SK-N-SH (cell line): ENCODE data around the gene STIM1. TPM values are rescaled to one million over a fixed set of nuclear protein-coding genes. Genes with fewer than 3 reads are reported as not detected.

Source experiments
- CTCF ChIA-PET: fragments of 300-600, 350-600 bp; formaldehyde crosslinking; extraction: SDS; loops from one replicate; lab custom pipeline; 2021; lab: Yijun Ruan, JAX
- POLR2A ChIA-PET: fragments of 350-600 bp; sonication (Branson Sonifier 250); formaldehyde crosslinking; extraction: SDS; loops from one replicate; lab custom pipeline; 2020; ENCODE audit warnings: antibody characterized with exemption, inconsistent platforms; lab: Yijun Ruan, JAX
- DNase-seq: peaks from one replicate; pipeline ENCODE4 v3.0.0; 2012
- H2AFZ ChIP-seq: fragments of 200-600 bp; sonication (generic); 2 replicates; pipeline ENCODE4 v1.8.1; 2016; ENCODE audit warnings: antibody characterized with exemption, mild to moderate bottlenecking, low read depth
- H3F3A ChIP-seq: fragments of 200-600 bp; sonication (generic); replicated peaks from 2 replicates; pipeline ENCODE3; 2016; ENCODE audit warnings: antibody characterized with exemption, mild to moderate bottlenecking; ENCODE audit not compliant: insufficient read depth
- H3K27ac ChIP-seq, 2 experiments: fragments of 200-500 bp in 1 of 2; fragments of 200-600 bp in 1 of 2; sonication (Bioruptor generic) in 1 of 2; sonication (generic), shearing (Covaris generic) in 1 of 2; 2 replicates each; pipeline versions ENCODE4 v1.5.1 to v1.6.1; 2014 to 2016; ENCODE audit warnings: low read depth in 2 of 2, inconsistent platforms in 1 of 2, low read length in 1 of 2, mild to moderate bottlenecking in 1 of 2, mixed read lengths in 1 of 2
- H3K27me3 ChIP-seq: fragments of 200-600 bp; sonication (generic), shearing (Covaris generic); 2 replicates; pipeline ENCODE4 v1.6.1; 2016; ENCODE audit warnings: mixed run types; ENCODE audit not compliant: insufficient read depth
- H3K36me3 ChIP-seq, 2 experiments: fragments of 200-500 bp in 1 of 2; fragments of 200-600 bp in 1 of 2; sonication (Bioruptor generic) in 1 of 2; sonication (generic) in 1 of 2; replicated peaks in 1 of 2; 2 replicates each; pipeline versions ENCODE3 to v1.5.1; 2014 to 2016; ENCODE audit warnings: low read length in 1 of 2, mild to moderate bottlenecking in 1 of 2; ENCODE audit not compliant: insufficient read depth in 2 of 2, control insufficient read depth in 1 of 2
- H3K4me1 ChIP-seq, 2 experiments: fragments of 200-500 bp in 1 of 2; fragments of 200-600 bp in 1 of 2; sonication (Bioruptor generic) in 1 of 2; sonication (generic), shearing (Covaris generic) in 1 of 2; 2 replicates each; pipeline versions ENCODE4 v1.5.1 to v1.6.1; 2014 to 2016; ENCODE audit warnings: low read depth in 1 of 2, low read length in 1 of 2, mixed run types in 1 of 2; ENCODE audit not compliant: insufficient read depth in 2 of 2, control insufficient read depth in 1 of 2
- H3K4me2 ChIP-seq: fragments of 200-600 bp; sonication (generic), shearing (Covaris generic); 2 replicates; pipeline ENCODE4 v1.6.1; 2017; ENCODE audit warnings: mixed run types
- H3K4me3 ChIP-seq, 2 experiments: fragments of 200-500 bp in 1 of 2; fragments of 200-600 bp in 1 of 2; sonication (Bioruptor generic) in 1 of 2; sonication (generic), shearing (Covaris generic) in 1 of 2; 2 replicates each; pipeline versions ENCODE4 v1.5.1 to v1.8.1; 2014 to 2016; ENCODE audit warnings: low read depth in 2 of 2, inconsistent platforms in 1 of 2, low read length in 1 of 2, mild to moderate bottlenecking in 1 of 2, mixed read lengths in 1 of 2, moderate library complexity in 1 of 2
- H3K79me2 ChIP-seq: fragments of 200-600 bp; sonication (generic); 2 replicates; pipeline ENCODE4 v1.8.1; 2017; ENCODE audit warnings: mild to moderate bottlenecking; ENCODE audit not compliant: insufficient read depth
- H3K9ac ChIP-seq: fragments of 200-600 bp; sonication (generic); 2 replicates; pipeline ENCODE4 v1.6.1; 2017; ENCODE audit warnings: mixed run types
- H3K9me2 ChIP-seq: fragments of 200-600 bp; sonication (generic); 2 replicates; pipeline ENCODE4 v1.6.1; 2017; ENCODE audit warnings: mixed run types
- H3K9me3 ChIP-seq: fragments of 200-600 bp; sonication (generic); 2 replicates; pipeline ENCODE4 v1.6.1; 2017; ENCODE audit warnings: mixed run types, mild to moderate bottlenecking, moderate library complexity
- H4K20me1 ChIP-seq: fragments of 200-600 bp; sonication (generic); 2 replicates; pipeline ENCODE4 v1.6.1; 2017; ENCODE audit warnings: mild to moderate bottlenecking, mixed run types; ENCODE audit not compliant: insufficient read depth
- CHD2 ChIP-seq: fragments of 150-350 bp; IDR thresholded peaks from 2 replicates; pipeline ENCODE4 v1.6.1; 2018; ENCODE audit warnings: low read length; ENCODE audit not compliant: partially characterized antibody
- ELF1 ChIP-seq: IDR thresholded peaks from 2 replicates; pipeline ENCODE4 v1.4.0; 2012
- EP300 ChIP-seq, 2 experiments: IDR thresholded peaks; 2 replicates each; pipeline versions ENCODE4 v1.4.0 to v1.6.1; 2012; ENCODE audit warnings: borderline replicate concordance in 1 of 2, low read depth in 1 of 2, low read length in 1 of 2
- FOSL2 ChIP-seq: IDR thresholded peaks from 2 replicates; pipeline ENCODE4 v1.4.0; 2012; ENCODE audit warnings: low read depth, mild to moderate bottlenecking, moderate library complexity, borderline replicate concordance
- FOXM1 ChIP-seq: IDR thresholded peaks from 2 replicates; pipeline ENCODE4 v1.4.0; 2012; ENCODE audit warnings: low read depth, mild to moderate bottlenecking
- GABPA ChIP-seq: IDR thresholded peaks from 2 replicates; pipeline ENCODE4 v1.4.0; 2012; ENCODE audit warnings: low read depth, mild to moderate bottlenecking
- GATA2 ChIP-seq: sonication (generic); formaldehyde crosslinking; IDR thresholded peaks from 2 replicates; pipeline ENCODE4 v1.5.0; 2020; ENCODE audit warnings: mild to moderate bottlenecking, missing genetic modification reagents
- MEF2A ChIP-seq: IDR thresholded peaks from 2 replicates; pipeline ENCODE4 v1.4.0; 2012; ENCODE audit warnings: low read depth, borderline replicate concordance
- NFIC ChIP-seq: IDR thresholded peaks from 2 replicates; pipeline ENCODE4 v1.4.0; 2012; ENCODE audit warnings: borderline replicate concordance
- NRF1 ChIP-seq: IDR thresholded peaks from 2 replicates; pipeline ENCODE4 v1.6.1; 2012; ENCODE audit warnings: low read depth, mild to moderate bottlenecking, low read length
- POLR2AphosphoS5 ChIP-seq: IDR thresholded peaks from 2 replicates; pipeline ENCODE4 v1.6.1; 2012; ENCODE audit warnings: low read depth, low read length
- RCOR1 ChIP-seq: fragments of 150-350 bp; IDR thresholded peaks from 2 replicates; pipeline ENCODE4 v1.6.1; 2017; ENCODE audit warnings: antibody characterized with exemption, low read length
- SIN3A ChIP-seq: IDR thresholded peaks from 2 replicates; pipeline ENCODE4 v1.6.1; 2012; ENCODE audit warnings: low read depth, mild to moderate bottlenecking, low read length, moderate library complexity, borderline replicate concordance
- SMC3 ChIP-seq: IDR thresholded peaks from 2 replicates; pipeline ENCODE4 v1.6.1; 2012; ENCODE audit warnings: low read depth, low read length, improper control_type of control experiment
- TCF12 ChIP-seq: IDR thresholded peaks from 2 replicates; pipeline ENCODE4 v1.4.0; 2012
- WGBS: methylation state at CpG from one replicate; pipeline ENCODE4 v1.1.6; 2017; ENCODE audit warnings: low lambda C conversion rate; 5-methylcytosine and 5-hydroxymethylcytosine counted together
- polyA plus RNA-seq, 3 experiments: library from polyadenylated mRNA; depleted of rRNA; stranded (reverse); fragments of >200 nt; gene quantifications; 2 replicates each; pipeline ENCODE4 v1.2.3, GENCODE V29; 2012
- TF ChIP-seq, protein P1 (sequence below): IDR thresholded peaks from 2 replicates; pipeline ENCODE4 v1.4.0; 2012; ENCODE audit warnings: low read depth, borderline replicate concordance
- TF ChIP-seq, protein P2 (sequence below): fragments of 150-350 bp; IDR thresholded peaks from 2 replicates; pipeline ENCODE4 v1.6.1; 2016; ENCODE audit warnings: mild to moderate bottlenecking, low read depth, low read length
- TF ChIP-seq, protein P3 (sequence below): fragments of 150-350 bp; IDR thresholded peaks from 2 replicates; pipeline ENCODE4 v1.6.1; 2017; ENCODE audit warnings: antibody characterized with exemption, low read length, low read depth, borderline replicate concordance
- TF ChIP-seq, protein P4 (sequence below): IDR thresholded peaks from 2 replicates; pipeline ENCODE4 v1.4.0; 2012; ENCODE audit warnings: low read depth, borderline replicate concordance
- TF ChIP-seq, protein P5 (sequence below): IDR thresholded peaks from 2 replicates; pipeline ENCODE4 v1.4.0; 2012; ENCODE audit warnings: low read depth

Gene STIM1
- polyA plus RNA-seq, 1 of the 3 experiments (the other 2 are of a cell fraction): 29.5 TPM

DNA sequence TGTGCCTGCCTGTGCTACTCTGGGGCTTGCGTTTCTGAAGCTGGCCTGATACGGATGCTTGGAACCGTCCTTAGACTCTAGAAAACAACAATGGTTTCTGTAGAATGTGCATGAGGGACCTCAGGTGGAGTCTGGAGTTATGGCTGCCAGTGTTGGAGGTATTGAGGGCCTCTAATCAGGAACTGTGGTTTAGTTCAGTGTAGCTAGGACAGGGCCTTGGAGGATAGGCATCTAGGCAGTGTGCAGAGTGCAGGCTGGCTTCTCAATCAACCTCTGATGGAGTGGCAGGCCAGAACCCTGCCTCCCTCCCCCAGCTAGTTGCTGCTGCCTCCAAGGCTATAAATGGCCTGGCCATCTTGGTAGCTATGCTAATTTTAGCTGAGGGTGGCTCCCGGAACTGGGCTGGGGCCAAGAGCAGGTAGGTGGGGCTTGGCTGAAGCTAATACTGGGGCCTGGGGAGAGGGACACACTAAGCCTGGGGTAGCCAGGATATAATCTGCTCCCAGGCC lies 4.0 kb downstream of the STIM1 start:
- H3K4me3 ChIP-seq: no peak overlapping the region
- TF ChIP-seq, protein P1, sequence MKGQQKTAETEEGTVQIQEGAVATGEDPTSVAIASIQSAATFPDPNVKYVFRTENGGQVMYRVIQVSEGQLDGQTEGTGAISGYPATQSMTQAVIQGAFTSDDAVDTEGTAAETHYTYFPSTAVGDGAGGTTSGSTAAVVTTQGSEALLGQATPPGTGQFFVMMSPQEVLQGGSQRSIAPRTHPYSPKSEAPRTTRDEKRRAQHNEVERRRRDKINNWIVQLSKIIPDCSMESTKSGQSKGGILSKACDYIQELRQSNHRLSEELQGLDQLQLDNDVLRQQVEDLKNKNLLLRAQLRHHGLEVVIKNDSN: no peak
- no peak for TF ChIP-seq RCOR1
- TF ChIP-seq TCF12: no peak
- TF ChIP-seq EP300 (IDR thresholded peaks at IDR 0.05; ENCODE audit: borderline replicate concordance in 1 of 2, low read depth in 1 of 2, low read length in 1 of 2): no peak
- TF ChIP-seq CHD2: no peak
- no peak for TF ChIP-seq GABPA
- no peak for TF ChIP-seq ELF1
- no peak for TF ChIP-seq NFIC
- no peak for TF ChIP-seq FOSL2
- TF ChIP-seq, protein P2, sequence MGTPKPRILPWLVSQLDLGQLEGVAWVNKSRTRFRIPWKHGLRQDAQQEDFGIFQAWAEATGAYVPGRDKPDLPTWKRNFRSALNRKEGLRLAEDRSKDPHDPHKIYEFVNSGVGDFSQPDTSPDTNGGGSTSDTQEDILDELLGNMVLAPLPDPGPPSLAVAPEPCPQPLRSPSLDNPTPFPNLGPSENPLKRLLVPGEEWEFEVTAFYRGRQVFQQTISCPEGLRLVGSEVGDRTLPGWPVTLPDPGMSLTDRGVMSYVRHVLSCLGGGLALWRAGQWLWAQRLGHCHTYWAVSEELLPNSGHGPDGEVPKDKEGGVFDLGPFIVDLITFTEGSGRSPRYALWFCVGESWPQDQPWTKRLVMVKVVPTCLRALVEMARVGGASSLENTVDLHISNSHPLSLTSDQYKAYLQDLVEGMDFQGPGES: no peak
- TF ChIP-seq, protein P3, sequence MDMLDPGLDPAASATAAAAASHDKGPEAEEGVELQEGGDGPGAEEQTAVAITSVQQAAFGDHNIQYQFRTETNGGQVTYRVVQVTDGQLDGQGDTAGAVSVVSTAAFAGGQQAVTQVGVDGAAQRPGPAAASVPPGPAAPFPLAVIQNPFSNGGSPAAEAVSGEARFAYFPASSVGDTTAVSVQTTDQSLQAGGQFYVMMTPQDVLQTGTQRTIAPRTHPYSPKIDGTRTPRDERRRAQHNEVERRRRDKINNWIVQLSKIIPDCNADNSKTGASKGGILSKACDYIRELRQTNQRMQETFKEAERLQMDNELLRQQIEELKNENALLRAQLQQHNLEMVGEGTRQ: no peak
- TF ChIP-seq SMC3: no peak
- TF ChIP-seq POLR2AphosphoS5: no peak
- TF ChIP-seq, protein P4, sequence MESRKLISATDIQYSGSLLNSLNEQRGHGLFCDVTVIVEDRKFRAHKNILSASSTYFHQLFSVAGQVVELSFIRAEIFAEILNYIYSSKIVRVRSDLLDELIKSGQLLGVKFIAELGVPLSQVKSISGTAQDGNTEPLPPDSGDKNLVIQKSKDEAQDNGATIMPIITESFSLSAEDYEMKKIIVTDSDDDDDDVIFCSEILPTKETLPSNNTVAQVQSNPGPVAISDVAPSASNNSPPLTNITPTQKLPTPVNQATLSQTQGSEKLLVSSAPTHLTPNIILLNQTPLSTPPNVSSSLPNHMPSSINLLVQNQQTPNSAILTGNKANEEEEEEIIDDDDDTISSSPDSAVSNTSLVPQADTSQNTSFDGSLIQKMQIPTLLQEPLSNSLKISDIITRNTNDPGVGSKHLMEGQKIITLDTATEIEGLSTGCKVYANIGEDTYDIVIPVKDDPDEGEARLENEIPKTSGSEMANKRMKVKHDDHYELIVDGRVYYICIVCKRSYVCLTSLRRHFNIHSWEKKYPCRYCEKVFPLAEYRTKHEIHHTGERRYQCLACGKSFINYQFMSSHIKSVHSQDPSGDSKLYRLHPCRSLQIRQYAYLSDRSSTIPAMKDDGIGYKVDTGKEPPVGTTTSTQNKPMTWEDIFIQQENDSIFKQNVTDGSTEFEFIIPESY: no peak
- TF ChIP-seq, protein P5, sequence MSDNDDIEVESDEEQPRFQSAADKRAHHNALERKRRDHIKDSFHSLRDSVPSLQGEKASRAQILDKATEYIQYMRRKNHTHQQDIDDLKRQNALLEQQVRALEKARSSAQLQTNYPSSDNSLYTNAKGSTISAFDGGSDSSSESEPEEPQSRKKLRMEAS: no peak
- no peak for TF ChIP-seq MEF2A
- TF ChIP-seq GATA2 (CRISPR knock-in tag): no peak
- TF ChIP-seq NRF1: no peak
- no peak for TF ChIP-seq SIN3A
- no peak for TF ChIP-seq FOXM1
- H3K79me2 ChIP-seq: peaks cover 62% of the 10 kb centered on the region
- no peak overlapping the region; a peak in 1 of 4 replicates for H3K27ac ChIP-seq
- no peaks in the 10 kb centered on the region; the same call in 1 of the 2 replicates for H4K20me1 ChIP-seq
- H3K9me3 ChIP-seq: no peaks in the 10 kb centered on the region
- no peak overlapping the region for H3K9ac ChIP-seq
- H3K4me2 ChIP-seq: peak overlapping the region; percentile 27
- H3K9me2 ChIP-seq: no peaks in the 10 kb centered on the region
- POLR2A ChIA-PET: no interaction called here
- H2AFZ ChIP-seq: no peak overlapping the region
- no peak for DNase-seq
- 91% methylated on average over 4 of the region's 4 CpGs for WGBS
- no peaks in the 10 kb centered on the region for H3K36me3 ChIP-seq
- CTCF ChIA-PET: interaction anchor here (4.4 to 18.6 kb wide), 2 partner anchors 10 to 210 kb away, joined by 28 to 636 read pairs; no protein-coding TSS in a partner anchor
- no peaks in the 10 kb centered on the region for H3K27me3 ChIP-seq
- H3F3A ChIP-seq: no peaks in the 10 kb centered on the region
- H3K4me1 ChIP-seq: peaks cover 25 to 26% of the 10 kb centered on the region in 2 experiments; a peak in 3 of 4 replicates
